NCI-H128 (cell line): ENCODE data around the gene SEMA7A.
"Not testable (repeated sequence)": the region's sequence is repeated elsewhere in the genome, so short reads cannot be mapped to it uniquely, and the experiment has no call there.

Experiments
- DNase-seq: peaks from one replicate; lab custom pipeline; 2025; ENCODE audit not compliant: unreplicated experiment; lab: John Stamatoyannopoulos, UW

Gene SEMA7A

GRCh38 chr15:74402337-74402841 is 31.4 kb downstream of the SEMA7A start:
- no peak for DNase-seq

- DNase-seq, result no peak
Measured at GRCh38 chr15:74400915-74401757, 32.6 kb downstream of the SEMA7A start.

- DNase-seq, result no peak
Measured at GRCh38 chr15:74400313-74400860, 33.4 kb downstream of the SEMA7A start.

GRCh38 chr15:74399511-74400312 is 34.0 kb downstream of the SEMA7A start:
- DNase-seq, result no peak

- no peak for DNase-seq
Measured at GRCh38 chr15:74399100-74399499, 34.7 kb downstream of the SEMA7A start.

GRCh38 chr15:74398183-74398582 is 35.6 kb downstream of the SEMA7A start:
- DNase-seq, result no peak

- DNase-seq, result no peak
Measured at GRCh38 chr15:74397239-74398068, 36.3 kb downstream of the SEMA7A start.

GRCh38 chr15:74396445-74397238 is 37.1 kb downstream of the SEMA7A start:
- no peak for DNase-seq

GRCh38 chr15:74396146-74396438 is 37.7 kb downstream of the SEMA7A start:
- DNase-seq, result no peak

GRCh38 chr15:74395319-74396145 is 38.2 kb downstream of the SEMA7A start:
- no peak for DNase-seq

GRCh38 chr15:74394090-74394846 is 39.5 kb downstream of the SEMA7A start:
- DNase-seq, result no peak

- no peak for DNase-seq
Measured at GRCh38 chr15:74393423-74393822, 40.3 kb downstream of the SEMA7A start.

- DNase-seq, result no peak
Measured at GRCh38 chr15:74392902-74393301, 40.9 kb downstream of the SEMA7A start.

- no peak for DNase-seq
Measured at GRCh38 chr15:74392451-74392830, 41.3 kb downstream of the SEMA7A start.

- DNase-seq, result no peak
Measured at GRCh38 chr15:74391582-74392450, 41.9 kb downstream of the SEMA7A start.

- DNase-seq, result no peak
Measured at GRCh38 chr15:74390647-74391288, 43.0 kb downstream of the SEMA7A start.

- not testable (repeated sequence) for DNase-seq
Measured at GRCh38 chr15:74390049-74390646, 43.6 kb downstream of the SEMA7A start.
